ENCODE measurements around the gene CTTN.

CTTN gene

GRCh38 chr11:70397983-70398833, at the start of gene CTTN:
CTTN (plus strand) TSS chr11:70398529; CDS start chr11:70407298, 8,769 bp downstream.
- TF ChIP-seq CTCF (IDR thresholded peaks at IDR 0.05; ENCODE audit: extremely low read depth, missing control alignments) = no peak
- peak; percentile 92 for DNase-seq (ENCODE audit: low spot score)

DNA sequence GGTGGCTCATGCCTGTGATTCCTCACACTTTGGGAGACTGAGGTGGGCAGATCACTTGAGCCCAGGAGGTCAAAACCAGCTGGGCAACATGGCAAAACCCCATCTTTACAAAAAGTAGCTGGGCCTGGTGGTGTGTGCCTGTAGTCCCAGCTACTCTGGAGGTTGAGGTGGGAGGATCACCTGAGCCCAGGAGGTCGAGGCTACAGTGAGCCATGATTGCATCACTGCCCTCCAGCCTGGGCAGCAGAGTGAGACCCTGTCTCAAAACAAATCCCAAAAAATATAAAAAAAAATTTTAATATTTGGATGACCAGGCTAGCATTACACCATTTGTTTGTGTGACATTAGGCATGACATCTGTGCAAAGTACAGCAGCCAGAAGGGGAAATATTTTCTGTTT, 49.7 kb upstream of the CTTN start:
- DNase-seq (ENCODE audit: low spot score) = no peak
- TF ChIP-seq CTCF (IDR thresholded peaks at IDR 0.05; ENCODE audit: extremely low read depth, missing control alignments) = no peak

DNA sequence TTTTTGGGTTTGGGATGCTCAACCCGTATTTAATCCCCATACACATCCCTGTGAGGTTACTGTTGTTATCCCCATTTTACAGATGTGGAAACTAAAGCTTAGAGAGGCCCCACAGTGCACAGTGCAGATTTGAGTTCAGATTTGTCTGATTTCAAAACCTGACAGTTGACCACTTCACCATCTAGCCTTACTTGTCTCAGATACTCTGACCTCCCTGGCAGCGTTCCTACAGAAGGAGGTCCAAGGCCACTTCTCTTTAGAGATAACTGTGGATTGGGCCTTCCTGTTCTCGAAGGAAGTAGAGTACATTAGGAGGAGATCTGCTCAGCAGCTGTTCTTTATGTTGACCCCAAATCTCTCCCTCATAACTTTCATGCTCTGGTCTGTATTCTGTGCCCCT, 46.7 kb upstream of the CTTN start:
- no peak for DNase-seq (ENCODE audit: low spot score)
- no peak for TF ChIP-seq CTCF (IDR thresholded peaks at IDR 0.05; ENCODE audit: extremely low read depth, missing control alignments)

GRCh38 chr11:70352100-70352499, 46.2 kb upstream of the CTTN start:
- DNase-seq (ENCODE audit: low spot score) = no peak
- no peak for TF ChIP-seq CTCF (IDR thresholded peaks at IDR 0.05; ENCODE audit: extremely low read depth, missing control alignments)

DNA sequence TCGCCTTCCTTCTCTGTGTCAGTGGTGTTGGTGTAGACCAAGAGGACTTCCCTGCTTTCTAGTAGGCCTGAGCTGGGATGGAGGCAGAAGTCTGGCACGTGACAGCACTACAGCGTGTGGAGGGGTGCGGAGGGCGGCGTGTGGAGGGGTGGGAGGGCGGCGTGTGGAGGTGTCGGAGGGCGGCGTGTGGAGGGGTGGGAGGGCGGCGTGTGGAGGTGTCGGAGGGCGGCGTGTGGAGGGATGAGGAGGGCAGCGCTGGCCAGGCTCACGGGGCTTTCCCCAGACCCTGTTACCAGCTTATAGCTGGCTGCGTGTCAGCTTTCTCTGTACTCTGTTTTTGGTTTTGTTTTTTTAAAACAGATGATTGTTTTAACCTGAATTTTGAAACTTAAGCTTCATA, 45.7 kb upstream of the CTTN start:
- DNase-seq (ENCODE audit: low spot score) = no peak
- TF ChIP-seq CTCF (IDR thresholded peaks at IDR 0.05; ENCODE audit: extremely low read depth, missing control alignments) = no peak

GRCh38 chr11:70353329-70353728, 45.0 kb upstream of the CTTN start:
- TF ChIP-seq CTCF (IDR thresholded peaks at IDR 0.05; ENCODE audit: extremely low read depth, missing control alignments) = no peak
- DNase-seq (ENCODE audit: low spot score) = no peak

GRCh38 chr11:70353900-70354568, 44.3 kb upstream of the CTTN start:
- TF ChIP-seq CTCF (IDR thresholded peaks at IDR 0.05; ENCODE audit: extremely low read depth, missing control alignments) = no peak

More at GRCh38 chr11:70353900-70354568, 44.3 kb upstream of the CTTN start:
- DNase-seq (ENCODE audit: low spot score) = no peak
